ENCODE data around the gene ZNF414.

ZNF414 gene

GRCh38 chr19:8545743-8546142, 31.8 kb upstream of the ZNF414 start:
- no peak for FAIRE-seq
- TF ChIP-seq CTCF (IDR thresholded peaks at IDR 0.05; ENCODE audit: insufficient read depth, missing control alignments) = no peak

GRCh38 chr19:8544168-8544567, 30.2 kb upstream of the ZNF414 start:
- FAIRE-seq (no peak), DNase-seq (ENCODE audit: insufficient read length, low spot score) (no peak)
- no peak for TF ChIP-seq CTCF (IDR thresholded peaks at IDR 0.05; ENCODE audit: insufficient read depth, missing control alignments)

More at GRCh38 chr19:8545743-8546142, 31.8 kb upstream of the ZNF414 start:
- no peak for DNase-seq (ENCODE audit: insufficient read length, low spot score)

- FAIRE-seq (no peak), DNase-seq (ENCODE audit: insufficient read length, low spot score) (no peak)
- TF ChIP-seq CTCF (IDR thresholded peaks at IDR 0.05; ENCODE audit: insufficient read depth, missing control alignments) = no peak
Observed at GRCh38 chr19:8539621-8540149, 25.7 kb upstream of the ZNF414 start.

GRCh38 chr19:8537099-8537498, 23.1 kb upstream of the ZNF414 start:
- DNase-seq (ENCODE audit: insufficient read length, low spot score) = no peak
- no peak for TF ChIP-seq CTCF (IDR thresholded peaks at IDR 0.05; ENCODE audit: insufficient read depth, missing control alignments)
- FAIRE-seq = no peak

- FAIRE-seq (no peak), DNase-seq (ENCODE audit: insufficient read length, low spot score) (no peak)
- TF ChIP-seq CTCF (IDR thresholded peaks at IDR 0.05; ENCODE audit: insufficient read depth, missing control alignments) = no peak
Observed at GRCh38 chr19:8536282-8536681, 22.3 kb upstream of the ZNF414 start.

GRCh38 chr19:8532225-8532624, 18.3 kb upstream of the ZNF414 start:
- DNase-seq (ENCODE audit: insufficient read length, low spot score) = no peak
- no peak for TF ChIP-seq CTCF (IDR thresholded peaks at IDR 0.05; ENCODE audit: insufficient read depth, missing control alignments)
- FAIRE-seq = no peak

- DNase-seq (ENCODE audit: insufficient read length, low spot score) (no peak), FAIRE-seq (no peak)
Observed at GRCh38 chr19:8531470-8531869, 17.5 kb upstream of the ZNF414 start.

More at GRCh38 chr19:8531470-8531869, 17.5 kb upstream of the ZNF414 start:
- TF ChIP-seq CTCF (IDR thresholded peaks at IDR 0.05; ENCODE audit: insufficient read depth, missing control alignments) = no peak

Data from D721Med (cell line).